Endothelial cell of umbilical vein (primary cell): ENCODE data around the gene MLPH. TPM values are rescaled to one million over a fixed set of nuclear protein-coding genes. Genes with fewer than 3 reads are reported as not detected.
"Not testable (repeated sequence)": the region's sequence is repeated elsewhere in the genome, so short reads cannot be mapped to it uniquely, and the experiment has no call there.

Source experiments
- BruUV-seq: library from RNA; stranded (reverse); fragments of 400-500 nt; replicated peaks from 2 replicates; lab custom pipeline; 2021; lab: Mats Ljungman, UMichigan
- CTCF ChIA-PET: fragments of 300-600, 350-600 bp; sonication (Branson Sonifier 250); formaldehyde crosslinking; loops from one replicate; lab custom pipeline; 2021; ENCODE audit warnings: antibody characterized with exemption, inconsistent platforms; lab: Charles Lee
- POLR2A ChIA-PET: fragments of 300-600, 350-600 bp; sonication (Branson Sonifier 250); formaldehyde crosslinking; loops from one replicate; lab custom pipeline; 2021; ENCODE audit warnings: antibody characterized with exemption, inconsistent platforms; lab: Charles Lee
- DNase-seq: peaks from one replicate; pipeline ENCODE4 v3.0.0-alpha.2; 2011; ENCODE audit warnings: low read depth, low spot score
- FAIRE-seq: peaks from 2 replicates; lab custom pipeline; 2011; peaks lifted over from hg19 to GRCh38; lab: Jason Lieb, UNC
- H2AFZ ChIP-seq: 2 replicates; pipeline ENCODE4 v1.6.0; 2012; ENCODE audit warnings: low read depth, low read length, control low read depth, inconsistent platforms
- H3K27ac ChIP-seq: 2 replicates; pipeline ENCODE4 v1.5.1; 2011; ENCODE audit warnings: low read depth, mild to moderate bottlenecking, control low read depth, low read length, moderate library complexity; ENCODE audit not compliant: insufficient read depth
- H3K27me3 ChIP-seq, 2 experiments: 2 replicates each; pipeline versions ENCODE4 v1.6.0 to v1.6.1; 2011; ENCODE audit warnings: low read length in 2 of 2, mixed read lengths in 1 of 2; ENCODE audit not compliant: control insufficient read depth in 2 of 2, insufficient read depth in 2 of 2
- H3K36me3 ChIP-seq, 2 experiments: 2 replicates in 1 of 2; 3 replicates in 1 of 2; pipeline ENCODE4 v1.5.1; 2011; ENCODE audit warnings: low read length in 2 of 2, mild to moderate bottlenecking in 1 of 2, moderate library complexity in 1 of 2; ENCODE audit not compliant: control insufficient read depth in 2 of 2, insufficient read depth in 2 of 2; ENCODE audit errors: extremely low read depth in 1 of 2
- H3K4me1 ChIP-seq: 3 replicates; pipeline ENCODE4 v1.5.1; 2011; ENCODE audit warnings: mild to moderate bottlenecking, low read length; ENCODE audit not compliant: control insufficient read depth, insufficient read depth; ENCODE audit errors: extremely low read depth
- H3K4me2 ChIP-seq: 2 replicates; pipeline ENCODE4 v1.6.1; 2011; ENCODE audit warnings: low read length, control low read depth, mixed read lengths; ENCODE audit not compliant: insufficient read depth
- H3K4me3 ChIP-seq, 3 experiments: fragments of 200-600 bp in 1 of 3; sonication (generic), shearing (Covaris generic) in 1 of 3; replicated peaks in 1 of 3; 2 replicates each; pipeline ENCODE4 v1.5.1; 2011 to 2016; ENCODE audit warnings: control low read depth in 3 of 3, low read length in 3 of 3, mild to moderate bottlenecking in 2 of 3, inconsistent platforms in 1 of 3, low read depth in 1 of 3, moderate library complexity in 1 of 3; ENCODE audit not compliant: insufficient read depth in 1 of 3
- H3K79me2 ChIP-seq: 2 replicates; pipeline ENCODE4 v1.6.0; 2012; ENCODE audit warnings: low read length, inconsistent platforms; ENCODE audit not compliant: control insufficient read depth, insufficient read depth
- H3K9ac ChIP-seq: replicated peaks from 2 replicates; pipeline ENCODE3; 2011; ENCODE audit warnings: low read length, control low read depth; ENCODE audit not compliant: insufficient read depth; ENCODE audit errors: extremely low read depth
- H3K9me1 ChIP-seq: replicated peaks from 3 replicates; pipeline ENCODE4 v1.6.0; 2011; ENCODE audit warnings: mild to moderate bottlenecking, low read length; ENCODE audit not compliant: control insufficient read depth, insufficient read depth; ENCODE audit errors: extremely low read depth
- H3K9me3 ChIP-seq: replicated peaks from 2 replicates; pipeline ENCODE4 v1.5.1; 2012; ENCODE audit warnings: low read length, inconsistent platforms; ENCODE audit not compliant: control insufficient read depth, insufficient read depth
- H4K20me1 ChIP-seq: replicated peaks from 2 replicates; pipeline ENCODE3; 2011; ENCODE audit warnings: mild to moderate bottlenecking, low read length; ENCODE audit not compliant: control insufficient read depth, insufficient read depth; ENCODE audit errors: extremely low read depth
- EZH2 ChIP-seq: IDR thresholded peaks from 2 replicates; pipeline ENCODE4 v1.6.1; 2012; ENCODE audit warnings: borderline replicate concordance, low read depth, mild to moderate bottlenecking, moderate library complexity, low read length, inconsistent platforms; ENCODE audit not compliant: severe bottlenecking
- GATA2 ChIP-seq: IDR thresholded peaks from 2 replicates; pipeline ENCODE4 v1.7.0; 2011; ENCODE audit warnings: low read depth, mild to moderate bottlenecking, moderate library complexity, mixed read lengths, low read length; ENCODE audit not compliant: insufficient read length, insufficient read depth
- JUN ChIP-seq: IDR thresholded peaks from 2 replicates; pipeline ENCODE4 v1.6.1; 2011; ENCODE audit warnings: borderline replicate concordance, low read depth; ENCODE audit not compliant: insufficient read length, insufficient read depth
- MYC ChIP-seq: IDR thresholded peaks from one replicate; pipeline ENCODE4 v1.6.1; 2011; ENCODE audit warnings: mild to moderate bottlenecking, low read depth, low read length
- POLR2AphosphoS5 ChIP-seq: IDR thresholded peaks from 2 replicates; pipeline ENCODE4 v1.6.1; 2012; ENCODE audit warnings: low read depth, mild to moderate bottlenecking, control low read depth, low read length, moderate library complexity; ENCODE audit not compliant: insufficient read depth
- dilution Hi-C: fragments of 300-500 bp; cut with MboI; formaldehyde crosslinking; loops from one replicate; pipeline ENCODE4 v1.15.0; 2019; ENCODE audit warnings: low sequenced_read_pairs; ENCODE audit not compliant: extremely low pct_ligation_motif_present
- intact Hi-C: fragments of 100-400 bp; cut with micrococcal nuclease; formaldehyde crosslinking; loops from one replicate; pipeline ENCODE4 v1.10.0; 2022
- polyA plus RNA-seq, 4 experiments: library from polyadenylated mRNA; depleted of rRNA in 3 of 4; stranded (reverse) in 3 of 4; unstranded in 1 of 4; fragments of >200 nt; gene quantifications; 2 replicates each; pipeline versions ENCODE4 v1.2.1 to v1.2.3, GENCODE V29; 2011 to 2012; ENCODE audit warnings: missing spikeins in 1 of 4
- total RNA-seq: library from RNA; stranded (reverse); gene quantifications from 2 replicates; pipeline ENCODE4 v1.2.3, GENCODE V29; 2021
- TF ChIP-seq, protein P1 (sequence below): IDR thresholded peaks from 2 replicates; pipeline ENCODE4 v1.6.1; 2011; ENCODE audit not compliant: insufficient read depth, insufficient read length
- TF ChIP-seq, protein P2 (sequence below), 2 donors: IDR thresholded peaks; 1 replicate in 1 of 2; 2 replicates in 1 of 2; pipeline ENCODE4 v1.5.1; 2011; ENCODE audit warnings: low read length in 2 of 2, mild to moderate bottlenecking in 2 of 2, moderate library complexity in 2 of 2, control low read depth in 1 of 2, inconsistent platforms in 1 of 2, low read depth in 1 of 2; ENCODE audit not compliant: insufficient read depth in 1 of 2; ENCODE audit errors: extremely low read depth in 1 of 2

The MLPH gene
- total and polyA plus RNA-seq, 2 donors (not counting 3 experiments of a cell fraction or from before 2014, with no cell fraction given) = not detected

DNA sequence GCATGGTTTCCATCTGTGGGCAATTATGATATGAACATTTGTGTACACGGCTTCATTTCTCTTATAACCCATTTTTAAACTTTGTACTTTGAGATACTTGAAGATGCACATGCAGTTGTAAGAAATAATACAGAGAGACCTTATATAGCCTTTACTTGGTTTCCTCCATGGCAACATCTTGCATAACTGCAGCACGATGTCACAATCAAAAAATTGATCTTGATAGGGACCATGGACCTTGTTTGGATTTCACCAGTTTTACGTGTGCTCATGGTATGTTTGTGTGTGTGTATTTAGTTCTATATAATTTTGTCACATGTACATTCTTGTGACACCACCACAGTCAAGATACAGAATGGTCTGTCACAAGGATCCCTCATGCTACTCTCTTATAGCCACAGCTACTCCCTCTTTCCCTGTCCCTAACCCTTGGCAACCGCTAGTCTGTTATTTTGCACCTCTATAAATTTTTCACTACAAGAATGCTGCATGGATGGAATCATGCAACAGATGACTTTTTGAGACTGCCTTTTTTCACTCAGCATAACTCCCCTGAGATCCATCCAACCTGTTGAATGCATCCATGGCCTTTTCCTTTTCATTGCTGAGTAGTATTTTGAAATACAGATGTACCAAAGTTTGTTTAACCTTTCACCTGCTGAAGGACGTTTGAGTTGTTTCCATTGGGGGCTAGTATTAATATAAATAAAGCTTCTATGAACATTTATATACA lies 19.4 kb upstream of the MLPH start:
- TF ChIP-seq EZH2 (no peak), MYC (no peak), GATA2 (no peak), POLR2AphosphoS5 (no peak), JUN (no peak)
- TF ChIP-seq, protein P1, sequence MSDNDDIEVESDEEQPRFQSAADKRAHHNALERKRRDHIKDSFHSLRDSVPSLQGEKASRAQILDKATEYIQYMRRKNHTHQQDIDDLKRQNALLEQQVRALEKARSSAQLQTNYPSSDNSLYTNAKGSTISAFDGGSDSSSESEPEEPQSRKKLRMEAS = no peak
- TF ChIP-seq, protein P2, sequence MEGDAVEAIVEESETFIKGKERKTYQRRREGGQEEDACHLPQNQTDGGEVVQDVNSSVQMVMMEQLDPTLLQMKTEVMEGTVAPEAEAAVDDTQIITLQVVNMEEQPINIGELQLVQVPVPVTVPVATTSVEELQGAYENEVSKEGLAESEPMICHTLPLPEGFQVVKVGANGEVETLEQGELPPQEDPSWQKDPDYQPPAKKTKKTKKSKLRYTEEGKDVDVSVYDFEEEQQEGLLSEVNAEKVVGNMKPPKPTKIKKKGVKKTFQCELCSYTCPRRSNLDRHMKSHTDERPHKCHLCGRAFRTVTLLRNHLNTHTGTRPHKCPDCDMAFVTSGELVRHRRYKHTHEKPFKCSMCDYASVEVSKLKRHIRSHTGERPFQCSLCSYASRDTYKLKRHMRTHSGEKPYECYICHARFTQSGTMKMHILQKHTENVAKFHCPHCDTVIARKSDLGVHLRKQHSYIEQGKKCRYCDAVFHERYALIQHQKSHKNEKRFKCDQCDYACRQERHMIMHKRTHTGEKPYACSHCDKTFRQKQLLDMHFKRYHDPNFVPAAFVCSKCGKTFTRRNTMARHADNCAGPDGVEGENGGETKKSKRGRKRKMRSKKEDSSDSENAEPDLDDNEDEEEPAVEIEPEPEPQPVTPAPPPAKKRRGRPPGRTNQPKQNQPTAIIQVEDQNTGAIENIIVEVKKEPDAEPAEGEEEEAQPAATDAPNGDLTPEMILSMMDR (IDR thresholded peaks at IDR 0.05; ENCODE audit: extremely low read depth in 1 of 2, insufficient read depth in 1 of 2, low read depth in 1 of 2, low read length in 2 of 2) = no peak
- CTCF ChIA-PET = interaction anchor here (1.1 to 4.6 kb wide), 4 partner anchors 45 to 374 kb away, joined by 3 to 101 read pairs (median 4); no protein-coding TSS in a partner anchor

DNA sequence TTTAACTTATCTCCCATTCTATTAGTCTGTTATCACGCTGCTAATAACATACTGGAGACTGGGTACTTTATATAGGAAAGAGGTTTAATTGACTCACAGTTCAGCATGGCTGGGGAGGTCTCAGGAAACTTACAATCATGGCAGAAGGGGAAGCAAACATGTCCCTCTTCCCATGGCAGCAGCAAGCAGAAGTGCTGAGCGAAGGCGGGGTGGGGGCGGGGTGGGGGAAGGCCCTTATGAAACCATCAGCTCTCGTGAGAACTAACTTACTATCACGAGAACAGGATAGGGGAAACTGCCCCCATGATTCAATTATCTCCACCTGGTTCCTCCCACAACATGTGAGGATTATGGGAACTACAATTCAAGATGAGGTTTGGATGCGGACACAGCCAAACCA lies 17.6 kb upstream of the MLPH start:
- DNase-seq, H3K27me3 ChIP-seq, H3K9ac ChIP-seq, H3K9me1 ChIP-seq, POLR2A ChIA-PET, H3K4me3 ChIP-seq, H3K9me3 ChIP-seq, H3K27ac ChIP-seq, H3K36me3 ChIP-seq, H4K20me1 ChIP-seq, intact Hi-C loops, H3K4me2 ChIP-seq, FAIRE-seq, dilution Hi-C loops, BruUV-seq, H3K79me2 ChIP-seq, H2AFZ ChIP-seq: not testable (repeated sequence)
- peaks cover 11% of the 10 kb centered on the region for H3K4me1 ChIP-seq
- CTCF ChIA-PET = interaction anchor here (1.2 to 4.6 kb wide), 3 partner anchors 10 to 103 kb away, joined by 3 to 101 read pairs (median 50); no protein-coding TSS in a partner anchor

More for the DNA sequence above, 19.4 kb upstream of the MLPH start:
- no TSS peak for BruUV-seq
- FAIRE-seq (no peak), DNase-seq (no peak)
- Histone ChIP-seq H3K4me1 (peaks cover 11% of the 10 kb centered on the region), H3K9me1 (no peaks in the 10 kb centered on the region), H4K20me1 (no peaks in the 10 kb centered on the region), H3K9me3 (no peaks in the 10 kb centered on the region), H3K36me3 (no peaks in the 10 kb centered on the region), H3K4me2 (no peak overlapping the region), H3K4me3 (no peak overlapping the region), H3K27me3 (peaks cover 0 to 2% of the 10 kb centered on the region in 2 experiments), H2AFZ (no peak overlapping the region), H3K9ac (no peak overlapping the region), H3K27ac (no peak overlapping the region), H3K79me2 (no peaks in the 10 kb centered on the region)
- intact Hi-C loops (no loop called here), dilution Hi-C loops (no loop called here)
- POLR2A ChIA-PET = no interaction called here
